Testis (tissue), 2 donors: ENCODE results near the gene CSF2.
"Not testable (repeated sequence)": the region's sequence is repeated elsewhere in the genome, so short reads cannot be mapped to it uniquely, and the experiment has no call there.

Source experiments
- POLR2A ChIP-seq: fragments of 450-650 bp; IDR thresholded peaks from one replicate; pipeline ENCODE4 v1.6.1; 2017; ENCODE audit warnings: antibody characterized with exemption, mild to moderate bottlenecking, moderate library complexity
- TF ChIP-seq, protein P1 (sequence below), 3 experiments: fragments of 450-650 bp in 2 of 3; fragments of 200-600 bp in 1 of 3; sonication (generic) in 1 of 3; IDR thresholded peaks; one replicate each; pipeline ENCODE4 v1.5.1; 2016 to 2019; ENCODE audit warnings: antibody characterized with exemption in 3 of 3, mild to moderate bottlenecking in 2 of 3, moderate library complexity in 1 of 3

- TF ChIP-seq, protein P1, sequence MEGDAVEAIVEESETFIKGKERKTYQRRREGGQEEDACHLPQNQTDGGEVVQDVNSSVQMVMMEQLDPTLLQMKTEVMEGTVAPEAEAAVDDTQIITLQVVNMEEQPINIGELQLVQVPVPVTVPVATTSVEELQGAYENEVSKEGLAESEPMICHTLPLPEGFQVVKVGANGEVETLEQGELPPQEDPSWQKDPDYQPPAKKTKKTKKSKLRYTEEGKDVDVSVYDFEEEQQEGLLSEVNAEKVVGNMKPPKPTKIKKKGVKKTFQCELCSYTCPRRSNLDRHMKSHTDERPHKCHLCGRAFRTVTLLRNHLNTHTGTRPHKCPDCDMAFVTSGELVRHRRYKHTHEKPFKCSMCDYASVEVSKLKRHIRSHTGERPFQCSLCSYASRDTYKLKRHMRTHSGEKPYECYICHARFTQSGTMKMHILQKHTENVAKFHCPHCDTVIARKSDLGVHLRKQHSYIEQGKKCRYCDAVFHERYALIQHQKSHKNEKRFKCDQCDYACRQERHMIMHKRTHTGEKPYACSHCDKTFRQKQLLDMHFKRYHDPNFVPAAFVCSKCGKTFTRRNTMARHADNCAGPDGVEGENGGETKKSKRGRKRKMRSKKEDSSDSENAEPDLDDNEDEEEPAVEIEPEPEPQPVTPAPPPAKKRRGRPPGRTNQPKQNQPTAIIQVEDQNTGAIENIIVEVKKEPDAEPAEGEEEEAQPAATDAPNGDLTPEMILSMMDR (IDR thresholded peaks at IDR 0.05): not testable (repeated sequence)
- not testable (repeated sequence) for TF ChIP-seq POLR2A
Observed at GRCh38 chr5:132116909-132117489, 43.4 kb downstream of the CSF2 start.
